ENCODE results near the gene VWCE.

VWCE gene

DNA sequence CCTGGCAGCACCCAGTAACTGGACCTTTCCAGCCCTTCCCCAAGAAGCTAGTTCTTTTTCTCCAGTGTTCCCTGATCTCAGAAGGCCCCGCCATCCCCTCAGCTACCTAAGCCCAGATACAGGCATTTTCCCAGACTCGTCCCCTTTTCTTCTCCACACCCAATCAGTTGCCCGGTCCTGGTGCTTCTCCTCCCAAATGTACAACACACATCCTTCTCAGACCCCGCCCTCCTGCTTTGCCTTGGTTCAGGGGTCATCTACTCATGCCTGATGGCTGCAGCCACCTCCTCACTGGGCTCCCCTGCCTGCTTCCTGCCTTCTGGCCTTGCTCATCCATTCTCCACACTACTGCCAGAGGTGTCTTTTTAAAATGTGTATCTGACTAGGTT is 44.4 kb upstream of the VWCE start:
- H3K4me3 ChIP-seq (ENCODE audit: low read depth, low read length): no peak overlapping the region
- TF ChIP-seq, protein P1, sequence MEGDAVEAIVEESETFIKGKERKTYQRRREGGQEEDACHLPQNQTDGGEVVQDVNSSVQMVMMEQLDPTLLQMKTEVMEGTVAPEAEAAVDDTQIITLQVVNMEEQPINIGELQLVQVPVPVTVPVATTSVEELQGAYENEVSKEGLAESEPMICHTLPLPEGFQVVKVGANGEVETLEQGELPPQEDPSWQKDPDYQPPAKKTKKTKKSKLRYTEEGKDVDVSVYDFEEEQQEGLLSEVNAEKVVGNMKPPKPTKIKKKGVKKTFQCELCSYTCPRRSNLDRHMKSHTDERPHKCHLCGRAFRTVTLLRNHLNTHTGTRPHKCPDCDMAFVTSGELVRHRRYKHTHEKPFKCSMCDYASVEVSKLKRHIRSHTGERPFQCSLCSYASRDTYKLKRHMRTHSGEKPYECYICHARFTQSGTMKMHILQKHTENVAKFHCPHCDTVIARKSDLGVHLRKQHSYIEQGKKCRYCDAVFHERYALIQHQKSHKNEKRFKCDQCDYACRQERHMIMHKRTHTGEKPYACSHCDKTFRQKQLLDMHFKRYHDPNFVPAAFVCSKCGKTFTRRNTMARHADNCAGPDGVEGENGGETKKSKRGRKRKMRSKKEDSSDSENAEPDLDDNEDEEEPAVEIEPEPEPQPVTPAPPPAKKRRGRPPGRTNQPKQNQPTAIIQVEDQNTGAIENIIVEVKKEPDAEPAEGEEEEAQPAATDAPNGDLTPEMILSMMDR (IDR thresholded peaks at IDR 0.05; ENCODE audit: low read depth, low read length, missing control alignments): no peak

DNA sequence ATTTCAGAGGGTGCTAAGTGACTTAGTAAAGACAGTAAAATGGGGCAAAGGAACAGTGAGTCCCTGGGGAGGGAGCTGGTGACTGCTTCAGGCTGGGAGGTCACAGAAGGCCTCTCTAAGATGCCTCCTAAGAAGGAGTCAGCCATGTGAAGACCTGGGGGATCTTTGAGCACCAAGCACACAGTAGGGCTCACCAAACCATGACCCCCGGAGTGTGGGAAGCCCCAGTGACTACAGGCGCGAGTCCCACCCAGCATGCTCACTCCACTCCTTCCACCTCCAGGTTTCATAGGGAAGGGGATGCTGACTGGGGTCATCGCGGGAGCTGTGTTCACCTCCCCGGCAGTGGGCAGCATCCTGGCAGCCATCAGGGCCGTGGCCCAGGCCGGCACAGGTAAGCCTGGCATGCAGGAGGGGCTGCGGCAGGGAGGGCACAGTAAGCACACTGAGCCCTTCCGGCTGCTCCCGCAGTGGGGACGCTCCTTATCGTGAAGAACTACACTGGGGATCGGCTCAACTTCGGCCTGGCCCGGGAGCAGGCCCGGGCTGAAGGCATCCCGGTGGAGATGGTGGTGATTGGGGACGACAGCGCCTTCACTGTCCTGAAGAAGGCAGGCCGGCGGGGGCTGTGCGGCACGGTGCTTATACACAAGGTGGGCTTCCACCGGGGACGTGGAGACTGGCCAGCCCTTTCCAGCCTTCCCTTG is 43.8 kb upstream of the VWCE start:
- H3K4me3 ChIP-seq (ENCODE audit: low read depth, low read length): no peak overlapping the region
- TF ChIP-seq, protein P1 (IDR thresholded peaks at IDR 0.05; ENCODE audit: low read depth, low read length, missing control alignments): no peak
- DNase-seq (ENCODE audit: low read depth): no peak

More for the DNA sequence above, 44.4 kb upstream of the VWCE start:
- DNase-seq (ENCODE audit: low read depth): no peak

DNA sequence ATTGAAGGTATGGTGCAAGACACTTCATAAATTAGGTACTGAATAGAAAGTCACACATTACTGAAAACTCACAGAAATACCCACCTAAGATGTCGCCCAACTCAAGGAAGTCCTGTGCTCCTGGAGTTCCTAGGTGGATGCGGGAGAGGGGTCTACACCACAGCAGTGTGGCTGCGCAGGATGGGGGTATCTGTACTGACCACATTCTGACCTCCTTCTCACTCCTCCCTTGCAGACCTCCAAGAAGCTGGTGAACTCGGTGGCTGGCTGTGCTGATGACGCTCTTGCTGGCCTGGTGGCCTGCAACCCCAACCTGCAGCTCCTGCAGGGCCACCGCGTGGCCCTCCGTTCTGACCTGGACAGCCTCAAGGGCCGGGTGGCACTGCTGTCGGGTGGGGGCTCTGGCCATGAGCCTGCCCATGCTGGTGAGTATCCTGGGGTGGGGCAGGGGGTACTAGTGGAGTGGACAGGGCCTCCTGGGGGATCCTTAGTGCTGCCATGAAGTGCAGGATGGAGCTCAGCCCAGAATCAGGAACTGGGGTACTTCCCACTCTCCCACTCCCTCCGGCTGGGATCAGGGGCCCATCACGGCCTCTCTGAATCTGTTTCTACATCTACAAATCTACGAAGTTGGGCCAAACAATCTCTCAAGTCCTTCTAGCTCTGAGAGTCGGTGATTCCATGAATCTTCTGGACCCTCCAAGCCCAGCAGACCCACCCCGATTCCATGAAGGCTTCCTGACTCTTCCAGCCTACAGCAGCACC is 42.8 kb upstream of the VWCE start:
- H3K4me3 ChIP-seq (ENCODE audit: low read depth, low read length): no peak overlapping the region
- no peak for DNase-seq (ENCODE audit: low read depth)
- TF ChIP-seq, protein P1 (IDR thresholded peaks at IDR 0.05; ENCODE audit: low read depth, low read length, missing control alignments): no peak

DNA sequence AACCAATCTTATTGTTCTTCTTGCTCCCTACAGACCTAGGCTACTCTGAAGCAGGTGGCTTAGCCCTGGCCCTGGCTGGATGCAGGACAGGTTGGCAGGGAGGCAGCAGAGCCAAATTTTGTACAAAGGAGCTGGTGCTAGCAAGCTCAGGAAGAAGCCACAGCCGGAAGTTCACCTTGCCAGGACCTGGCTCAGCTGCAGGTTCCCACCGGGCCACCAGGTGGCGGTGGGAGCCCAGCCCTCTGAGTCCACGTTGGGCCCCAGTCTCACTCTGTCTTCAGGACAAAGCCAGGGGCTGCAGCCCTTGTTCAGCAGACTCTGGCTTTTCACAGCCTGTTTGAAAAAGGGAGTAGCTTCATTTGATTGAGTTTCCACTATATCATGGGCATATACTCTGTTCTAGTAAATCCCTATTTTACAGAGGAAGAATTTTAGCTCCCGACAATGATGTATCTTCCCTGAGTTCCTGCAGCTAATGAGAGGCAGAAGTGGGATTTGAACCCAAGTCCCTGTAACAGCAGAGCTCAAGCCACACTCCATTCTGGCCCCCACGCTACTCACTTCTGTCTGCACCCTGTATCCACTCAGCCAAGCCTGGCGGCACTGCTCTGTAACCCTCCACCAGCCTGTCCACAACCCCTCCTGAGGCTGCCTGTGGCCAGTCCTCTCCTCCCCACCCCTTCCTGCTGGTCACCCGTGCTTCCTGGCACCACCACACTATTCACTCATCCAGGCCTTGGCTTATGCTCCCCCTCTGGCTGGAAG is 41.2 kb upstream of the VWCE start:
- DNase-seq (ENCODE audit: low read depth): no peak
- H3K4me3 ChIP-seq (ENCODE audit: low read depth, low read length): no peak overlapping the region
- TF ChIP-seq, protein P1 (IDR thresholded peaks at IDR 0.05; ENCODE audit: low read depth, low read length, missing control alignments): peak; percentile 99

DNA sequence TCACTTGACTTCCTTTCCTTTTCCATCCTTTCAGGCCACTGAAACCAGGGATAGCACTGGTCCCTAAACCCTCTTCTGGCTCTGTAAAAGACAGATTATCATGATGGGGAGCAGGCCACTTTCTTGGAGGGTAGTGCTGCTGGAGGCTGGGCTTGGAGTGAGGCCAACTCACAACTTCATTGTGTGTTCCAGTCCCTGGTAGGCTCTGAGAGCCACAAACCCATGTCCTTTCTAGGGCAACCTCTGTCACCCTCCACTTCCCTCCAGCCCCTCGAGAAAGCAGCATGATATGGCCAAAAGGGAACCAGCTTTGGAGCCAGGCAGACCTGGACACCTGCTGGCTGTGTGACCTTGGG is 40.2 kb upstream of the VWCE start:
- no peak overlapping the region for H3K4me3 ChIP-seq (ENCODE audit: low read depth, low read length)
- no peak for DNase-seq (ENCODE audit: low read depth)
- TF ChIP-seq, protein P1 (IDR thresholded peaks at IDR 0.05; ENCODE audit: low read depth, low read length, missing control alignments): no peak

DNA sequence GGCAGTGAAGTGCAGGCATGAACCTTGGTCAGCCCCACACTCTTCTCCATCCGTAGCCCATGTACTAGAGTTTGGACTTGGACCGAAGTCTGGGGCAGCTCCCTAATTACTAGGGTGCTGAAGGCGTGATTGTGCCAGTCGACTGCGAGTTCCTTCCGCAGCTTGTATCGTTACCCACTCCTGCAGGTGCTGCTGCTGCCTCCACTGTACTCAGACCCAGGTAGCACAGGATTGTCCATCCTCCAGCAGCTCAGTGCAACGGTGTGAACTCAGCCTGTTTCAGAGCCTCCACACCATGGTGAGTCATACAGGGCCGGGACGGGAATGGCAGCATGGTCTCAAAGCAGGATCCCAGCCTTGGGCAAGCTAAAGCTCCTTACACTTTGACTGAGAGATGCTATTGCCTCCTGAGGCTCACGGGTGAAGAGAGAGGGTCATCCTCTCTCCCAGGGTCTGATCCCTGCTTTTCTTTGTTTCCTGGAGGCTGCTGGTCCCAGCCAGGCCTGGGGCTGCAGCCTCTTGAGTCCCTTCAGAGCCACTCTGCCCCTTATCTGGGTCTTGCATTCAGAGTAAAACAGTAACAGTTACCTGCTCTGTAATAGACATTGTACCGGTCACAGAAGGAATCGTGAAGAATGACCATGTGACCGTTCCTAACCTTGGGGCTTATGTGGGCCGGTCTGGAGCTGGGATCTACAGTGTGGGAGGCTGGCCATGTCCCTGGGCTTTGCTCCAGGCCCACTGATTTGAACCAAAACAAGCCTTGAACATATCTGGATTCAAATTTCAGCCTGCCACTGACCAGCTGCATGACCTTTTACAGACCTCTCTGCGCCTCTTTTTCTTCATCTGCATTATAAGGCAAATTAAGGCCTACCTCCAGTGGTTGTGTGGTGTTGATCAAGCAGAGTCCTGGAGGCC is 39.6 kb upstream of the VWCE start:
- H3K4me3 ChIP-seq (ENCODE audit: low read depth, low read length): no peak overlapping the region
- DNase-seq (ENCODE audit: low read depth): no peak
- TF ChIP-seq, protein P1 (IDR thresholded peaks at IDR 0.05; ENCODE audit: low read depth, low read length, missing control alignments): no peak

Data from GM12864 (cell line).